HepG2 (cell line): Measurements from ENCODE around the gene GPATCH4.

ENCODE experiments used
- ARHGAP35 ChIP-seq: sonication (generic); formaldehyde crosslinking; IDR thresholded peaks from 2 replicates; pipeline ENCODE4 v1.9.0; 2022; ENCODE audit warnings: mild to moderate bottlenecking, inconsistent platforms, moderate library complexity, missing genetic modification reagents, borderline replicate concordance
- BRD4 ChIP-seq: sonication (generic); formaldehyde crosslinking; IDR thresholded peaks from 2 replicates; pipeline ENCODE4 v1.4.0; 2020; ENCODE audit warnings: missing genetic modification reagents
- NFIC ChIP-seq: IDR thresholded peaks from 2 replicates; pipeline ENCODE4 v1.6.1; 2012; ENCODE audit warnings: mild to moderate bottlenecking, low read length, inconsistent platforms
- PHB2 ChIP-seq: fragments of 450-650 bp; IDR thresholded peaks from 2 replicates; pipeline ENCODE4 v1.6.1; 2018; ENCODE audit not compliant: partially characterized antibody
- PHF8 ChIP-seq: sonication (generic); formaldehyde crosslinking; IDR thresholded peaks from 2 replicates; pipeline ENCODE4 v1.5.0; 2020; ENCODE audit warnings: missing genetic modification reagents
- SNRNP70 ChIP-seq: fragments of 200-400 bp; formaldehyde crosslinking; IDR thresholded peaks from 2 replicates; pipeline ENCODE4 v1.6.1; 2017; ENCODE audit warnings: mild to moderate bottlenecking, low read depth, low read length, moderate library complexity
- ZNF263 ChIP-seq: sonication (generic); formaldehyde crosslinking; IDR thresholded peaks from 2 replicates; pipeline ENCODE4 v1.4.0; 2020; ENCODE audit warnings: missing genetic modification reagents
- TF ChIP-seq, protein P1 (sequence below): sonication (generic); formaldehyde crosslinking; IDR thresholded peaks from 2 replicates; pipeline ENCODE4 v1.5.0; 2020; ENCODE audit warnings: mild to moderate bottlenecking, missing genetic modification reagents, moderate library complexity

DNA sequence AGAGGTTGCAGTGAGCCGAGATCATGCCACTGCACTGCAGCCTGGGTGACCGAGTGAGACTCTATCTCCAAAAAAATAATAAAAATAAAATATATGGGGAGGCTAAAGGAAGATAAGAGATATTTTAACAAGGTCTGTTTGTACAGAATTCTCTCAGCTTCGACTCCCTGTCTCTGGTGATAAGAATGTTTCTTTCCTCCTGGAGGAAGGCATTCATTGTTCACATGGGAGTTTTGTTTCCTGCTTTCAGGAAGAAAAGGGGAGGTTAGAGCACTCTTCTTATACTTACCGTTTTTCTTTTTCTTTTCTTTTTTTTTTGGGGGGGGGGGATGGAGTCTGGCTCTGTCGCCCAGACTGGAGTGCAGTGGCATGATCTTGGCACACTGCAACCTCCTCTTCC is 11.7 kb downstream of the GPATCH4 start:
- TF ChIP-seq PHB2 = no peak
- no peak for TF ChIP-seq BRD4
- TF ChIP-seq SNRNP70 = no peak
- TF ChIP-seq NFIC = no peak
- no peak for TF ChIP-seq ARHGAP35 (CRISPR knock-in tag)
- no peak for TF ChIP-seq PHF8 (CRISPR knock-in tag)
- no peak for TF ChIP-seq ZNF263 (CRISPR knock-in tag)
- TF ChIP-seq, protein P1, sequence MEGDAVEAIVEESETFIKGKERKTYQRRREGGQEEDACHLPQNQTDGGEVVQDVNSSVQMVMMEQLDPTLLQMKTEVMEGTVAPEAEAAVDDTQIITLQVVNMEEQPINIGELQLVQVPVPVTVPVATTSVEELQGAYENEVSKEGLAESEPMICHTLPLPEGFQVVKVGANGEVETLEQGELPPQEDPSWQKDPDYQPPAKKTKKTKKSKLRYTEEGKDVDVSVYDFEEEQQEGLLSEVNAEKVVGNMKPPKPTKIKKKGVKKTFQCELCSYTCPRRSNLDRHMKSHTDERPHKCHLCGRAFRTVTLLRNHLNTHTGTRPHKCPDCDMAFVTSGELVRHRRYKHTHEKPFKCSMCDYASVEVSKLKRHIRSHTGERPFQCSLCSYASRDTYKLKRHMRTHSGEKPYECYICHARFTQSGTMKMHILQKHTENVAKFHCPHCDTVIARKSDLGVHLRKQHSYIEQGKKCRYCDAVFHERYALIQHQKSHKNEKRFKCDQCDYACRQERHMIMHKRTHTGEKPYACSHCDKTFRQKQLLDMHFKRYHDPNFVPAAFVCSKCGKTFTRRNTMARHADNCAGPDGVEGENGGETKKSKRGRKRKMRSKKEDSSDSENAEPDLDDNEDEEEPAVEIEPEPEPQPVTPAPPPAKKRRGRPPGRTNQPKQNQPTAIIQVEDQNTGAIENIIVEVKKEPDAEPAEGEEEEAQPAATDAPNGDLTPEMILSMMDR (CRISPR knock-in tag) = no peak
